ENCODE results near the gene ERAP2.

Gene ERAP2

DNA sequence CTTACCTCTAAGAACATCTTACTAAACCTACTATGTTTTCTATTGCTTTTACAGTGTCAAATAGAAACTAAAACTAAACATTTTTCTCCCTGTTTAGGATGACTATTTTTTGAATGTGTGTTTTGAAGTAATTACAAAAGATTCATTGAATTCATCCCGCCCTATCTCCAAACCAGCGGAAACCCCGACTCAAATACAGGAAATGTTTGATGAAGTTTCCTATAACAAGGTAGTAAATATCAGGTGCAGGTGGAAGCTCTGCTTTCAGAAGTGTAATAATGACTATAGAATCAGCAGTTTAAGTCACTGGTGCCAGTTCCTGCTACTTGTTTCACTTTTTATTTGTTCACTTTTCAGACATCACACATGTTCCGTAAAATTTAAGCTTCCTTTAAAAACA lies 20.0 kb downstream of the ERAP2 start:
- DNase-seq (ENCODE audit: low read depth), result no peak
- no peak overlapping the region for H3K4me3 ChIP-seq (ENCODE audit: low read depth, low read length)
- TF ChIP-seq, protein P1, sequence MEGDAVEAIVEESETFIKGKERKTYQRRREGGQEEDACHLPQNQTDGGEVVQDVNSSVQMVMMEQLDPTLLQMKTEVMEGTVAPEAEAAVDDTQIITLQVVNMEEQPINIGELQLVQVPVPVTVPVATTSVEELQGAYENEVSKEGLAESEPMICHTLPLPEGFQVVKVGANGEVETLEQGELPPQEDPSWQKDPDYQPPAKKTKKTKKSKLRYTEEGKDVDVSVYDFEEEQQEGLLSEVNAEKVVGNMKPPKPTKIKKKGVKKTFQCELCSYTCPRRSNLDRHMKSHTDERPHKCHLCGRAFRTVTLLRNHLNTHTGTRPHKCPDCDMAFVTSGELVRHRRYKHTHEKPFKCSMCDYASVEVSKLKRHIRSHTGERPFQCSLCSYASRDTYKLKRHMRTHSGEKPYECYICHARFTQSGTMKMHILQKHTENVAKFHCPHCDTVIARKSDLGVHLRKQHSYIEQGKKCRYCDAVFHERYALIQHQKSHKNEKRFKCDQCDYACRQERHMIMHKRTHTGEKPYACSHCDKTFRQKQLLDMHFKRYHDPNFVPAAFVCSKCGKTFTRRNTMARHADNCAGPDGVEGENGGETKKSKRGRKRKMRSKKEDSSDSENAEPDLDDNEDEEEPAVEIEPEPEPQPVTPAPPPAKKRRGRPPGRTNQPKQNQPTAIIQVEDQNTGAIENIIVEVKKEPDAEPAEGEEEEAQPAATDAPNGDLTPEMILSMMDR (IDR thresholded peaks at IDR 0.05; ENCODE audit: control insufficient read depth, extremely low read depth, insufficient read depth), result no peak

DNA sequence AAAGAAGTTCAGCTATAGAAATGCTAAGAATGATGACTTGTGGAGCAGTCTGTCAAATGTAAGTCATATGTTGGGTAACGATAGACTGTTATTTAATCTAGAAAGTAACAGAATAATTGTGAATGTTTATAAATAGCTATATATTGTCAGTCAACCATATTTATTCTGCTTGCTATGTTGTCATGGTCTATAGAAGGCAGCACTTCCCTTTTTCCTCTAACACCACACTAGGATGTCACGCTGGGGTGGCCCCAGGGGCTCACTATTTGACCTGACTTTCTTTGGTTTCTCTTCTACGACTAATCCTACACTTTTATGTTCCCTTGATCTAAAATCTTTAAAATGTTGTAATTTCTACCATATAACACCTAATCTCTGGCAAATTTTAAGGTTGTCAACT lies 20.5 kb downstream of the ERAP2 start:
- H3K4me3 ChIP-seq (ENCODE audit: low read depth, low read length), result no peak overlapping the region
- no peak for DNase-seq (ENCODE audit: low read depth)

DNA sequence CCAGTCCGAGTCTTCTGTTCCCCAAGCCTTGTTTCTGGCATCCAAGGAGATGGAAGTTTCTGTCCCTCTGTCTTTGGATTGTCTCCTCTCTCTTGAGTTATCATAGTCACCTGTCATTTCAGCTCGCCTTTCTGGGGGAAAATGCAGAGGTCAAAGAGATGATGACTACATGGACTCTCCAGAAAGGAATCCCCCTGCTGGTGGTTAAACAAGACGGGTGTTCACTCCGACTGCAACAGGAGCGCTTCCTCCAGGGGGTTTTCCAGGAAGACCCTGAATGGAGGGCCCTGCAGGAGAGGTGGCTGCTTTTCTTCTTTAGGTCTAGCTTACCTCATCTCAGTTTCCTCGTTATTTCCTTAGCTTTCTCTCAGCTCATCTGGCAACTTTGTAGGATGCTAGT lies 25.1 kb downstream of the ERAP2 start:
- no peak overlapping the region for H3K4me3 ChIP-seq (ENCODE audit: low read depth, low read length)
- DNase-seq (ENCODE audit: low read depth), result no peak
- TF ChIP-seq, protein P1 (IDR thresholded peaks at IDR 0.05; ENCODE audit: control insufficient read depth, extremely low read depth, insufficient read depth), result no peak

More for the DNA sequence above, 20.5 kb downstream of the ERAP2 start:
- TF ChIP-seq, protein P1 (IDR thresholded peaks at IDR 0.05; ENCODE audit: control insufficient read depth, extremely low read depth, insufficient read depth), result no peak

DNA sequence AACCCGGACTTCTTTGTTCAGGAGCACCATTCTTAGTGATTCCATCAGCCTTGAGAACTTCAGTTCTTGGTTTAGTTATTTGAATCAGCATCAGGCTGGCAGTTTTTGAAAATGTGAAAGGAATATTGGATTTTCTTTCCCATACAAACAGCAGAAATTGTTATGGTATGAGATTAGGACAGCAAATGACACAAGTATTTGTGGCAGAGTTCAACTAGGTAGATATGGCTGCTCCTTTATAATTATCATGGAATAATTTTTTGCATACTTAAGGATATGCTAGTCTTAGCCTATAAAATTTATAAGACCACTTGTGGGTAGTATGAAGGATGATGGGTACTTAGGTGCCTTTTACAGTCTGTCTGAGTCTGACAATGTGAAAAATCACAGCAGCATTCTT lies 25.5 kb downstream of the ERAP2 start:
- DNase-seq (ENCODE audit: low read depth), result no peak
- TF ChIP-seq, protein P1 (IDR thresholded peaks at IDR 0.05; ENCODE audit: control insufficient read depth, extremely low read depth, insufficient read depth), result no peak
- no peak overlapping the region for H3K4me3 ChIP-seq (ENCODE audit: low read depth, low read length)

DNA sequence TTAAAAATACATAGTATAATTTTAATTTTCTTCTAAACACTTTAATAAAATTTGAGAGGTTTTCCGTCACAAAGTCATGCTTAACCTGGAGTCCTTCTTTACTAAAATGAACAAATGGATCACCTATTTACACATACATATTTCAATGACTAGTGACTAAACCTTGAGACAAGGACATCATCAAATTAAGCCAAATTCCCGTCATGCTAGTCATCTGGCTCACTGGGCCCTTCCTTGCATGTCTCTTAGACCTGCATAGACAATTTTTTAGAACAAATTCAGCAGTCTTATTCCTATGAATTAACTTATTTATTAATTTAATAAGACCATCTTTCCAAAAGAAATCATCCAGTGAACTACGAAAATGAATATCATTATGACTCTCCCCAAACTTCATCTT lies 26.6 kb downstream of the ERAP2 start:
- DNase-seq (ENCODE audit: low read depth), result no peak
- no peak overlapping the region for H3K4me3 ChIP-seq (ENCODE audit: low read depth, low read length)
- TF ChIP-seq, protein P1 (IDR thresholded peaks at IDR 0.05; ENCODE audit: control insufficient read depth, extremely low read depth, insufficient read depth), result no peak

DNA sequence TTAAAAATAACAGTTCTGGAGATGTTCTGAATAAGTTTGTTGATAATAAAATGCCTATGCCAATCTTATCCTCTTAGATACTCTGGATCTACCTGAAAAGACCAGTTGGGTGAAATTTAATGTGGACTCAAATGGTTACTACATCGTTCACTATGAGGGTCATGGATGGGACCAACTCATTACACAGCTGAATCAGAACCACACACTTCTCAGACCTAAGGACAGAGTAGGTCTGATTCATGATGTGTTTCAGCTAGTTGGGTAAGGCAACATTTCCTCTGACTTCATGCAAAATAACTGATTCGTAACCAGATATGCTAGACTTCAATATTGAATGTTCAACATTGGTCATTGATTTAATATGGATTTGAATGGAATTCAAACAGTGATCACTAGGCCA lies 27.0 kb downstream of the ERAP2 start:
- TF ChIP-seq, protein P1 (IDR thresholded peaks at IDR 0.05; ENCODE audit: control insufficient read depth, extremely low read depth, insufficient read depth), result no peak
- DNase-seq (ENCODE audit: low read depth), result no peak
- no peak overlapping the region for H3K4me3 ChIP-seq (ENCODE audit: low read depth, low read length)

DNA sequence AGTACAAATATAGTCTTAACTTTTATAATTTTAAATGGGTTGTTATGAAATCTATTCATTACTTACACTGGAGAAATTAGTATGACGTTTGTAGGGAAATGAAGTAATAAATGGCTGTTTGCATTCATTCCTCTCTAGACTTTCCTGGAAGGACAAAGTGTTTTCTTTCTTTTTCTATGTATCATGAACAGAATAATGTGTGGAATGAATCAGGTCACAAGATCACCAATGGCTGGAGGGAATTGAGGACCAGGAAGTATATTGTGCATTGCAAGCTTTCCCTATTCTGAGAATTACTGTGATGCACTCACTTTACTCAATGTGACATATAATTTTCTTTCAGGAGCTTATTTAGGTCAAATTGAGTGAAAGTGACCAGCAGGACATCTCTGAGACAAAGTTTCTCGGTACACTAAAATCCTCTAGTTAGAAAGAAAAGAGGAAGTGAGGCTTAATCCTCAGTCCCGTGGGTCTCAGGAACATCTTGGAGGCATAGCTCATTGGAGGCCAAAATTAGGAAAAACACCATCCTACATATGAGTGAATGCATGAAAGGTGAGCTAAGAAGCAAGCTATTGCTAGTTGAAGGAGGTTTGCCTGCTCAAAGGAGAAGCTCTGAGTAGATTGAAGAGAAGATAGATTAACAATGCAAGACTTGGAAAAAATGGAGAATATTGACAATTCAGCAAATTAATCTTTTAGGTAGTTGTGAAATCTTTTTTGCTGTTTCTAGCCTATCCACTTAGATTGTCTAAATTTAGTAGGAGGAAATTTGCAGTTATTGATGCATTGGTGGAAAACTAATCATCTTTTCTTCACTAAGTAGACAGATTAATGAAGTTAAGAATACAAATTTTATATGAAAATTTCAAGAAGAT lies 28.0 kb downstream of the ERAP2 start:
- H3K4me3 ChIP-seq (ENCODE audit: low read depth, low read length), result no peak overlapping the region
- TF ChIP-seq, protein P1 (IDR thresholded peaks at IDR 0.05; ENCODE audit: control insufficient read depth, extremely low read depth, insufficient read depth), result no peak
- no peak for DNase-seq (ENCODE audit: low read depth)

Data from LNCaP clone FGC (cell line).